Activated CD8-positive, alpha-beta memory T cell treated with anti-CD3 and anti-CD28 coated beads, Interleukin-2, amount 50 U/mL, for 1 hour (primary cell): Measurements from ENCODE around the gene GNPAT.

Experiments used
- DNase-seq: peaks from one replicate; pipeline ENCODE4 v3.0.0-alpha.2; 2020; ENCODE audit errors: extremely low read depth

Gene GNPAT

DNA sequence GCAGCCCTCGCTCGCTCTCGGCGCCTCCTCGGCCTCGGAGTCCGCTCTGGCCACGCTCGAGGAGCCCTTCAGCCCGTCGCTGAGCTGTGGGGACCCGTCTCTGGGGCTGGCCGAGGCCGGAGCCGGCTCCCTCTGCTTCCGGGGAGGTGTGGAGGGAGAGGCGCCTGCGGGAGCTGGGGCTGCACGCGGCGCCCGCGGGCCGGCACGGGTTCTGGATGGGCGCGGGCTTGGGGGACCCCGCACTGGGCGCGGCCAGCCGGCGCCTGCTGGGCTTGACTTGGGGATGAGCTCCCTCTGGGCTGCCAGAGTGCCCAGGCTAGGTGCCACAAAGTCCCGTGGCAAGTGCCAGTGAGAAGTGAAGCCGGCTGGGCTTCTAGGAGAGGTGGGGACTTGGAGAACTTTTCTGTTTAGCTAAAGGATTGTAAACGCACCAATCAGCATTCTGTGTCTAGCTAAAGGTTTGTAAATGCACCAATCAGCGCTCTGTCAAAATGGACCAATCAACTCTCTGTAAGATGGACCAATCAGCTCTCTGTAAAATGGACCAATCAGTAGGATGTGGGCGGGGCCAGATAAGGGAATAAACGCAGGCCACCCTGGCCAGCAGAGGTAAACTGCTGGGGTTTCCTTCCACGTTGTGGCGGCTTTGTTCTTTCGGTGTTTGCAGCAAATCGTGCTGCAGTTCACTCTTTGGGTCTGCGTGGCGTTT, 76.4 kb downstream of the GNPAT start:
- DNase-seq, result no peak

GRCh38 chr1:231318015-231318355, 77.0 kb downstream of the GNPAT start:
- DNase-seq, result no peak

DNA sequence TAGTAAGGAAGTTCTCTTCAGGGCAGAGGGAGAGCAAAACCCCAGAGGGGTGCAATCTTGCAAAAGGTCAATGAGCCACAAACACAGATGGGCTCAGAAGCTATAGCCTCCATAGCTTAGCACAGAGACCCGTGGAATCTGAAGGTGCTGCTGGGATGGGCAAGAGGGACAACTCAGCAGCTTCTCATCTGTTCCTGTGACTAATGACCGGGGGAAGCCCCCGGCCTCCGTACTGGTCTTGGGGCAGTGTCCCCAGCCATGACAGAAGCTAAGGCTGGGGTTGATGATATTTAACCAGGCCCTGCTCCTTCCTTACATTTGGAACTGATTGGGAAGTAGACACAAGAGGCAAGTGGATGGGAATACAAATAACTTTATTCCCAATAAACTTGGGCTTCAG, 77.6 kb downstream of the GNPAT start:
- no peak for DNase-seq

- DNase-seq, result no peak
Observed at GRCh38 chr1:231319080-231319479, 78.1 kb downstream of the GNPAT start.

GRCh38 chr1:231322880-231323530, 82.0 kb downstream of the GNPAT start:
- DNase-seq, result no peak

DNA sequence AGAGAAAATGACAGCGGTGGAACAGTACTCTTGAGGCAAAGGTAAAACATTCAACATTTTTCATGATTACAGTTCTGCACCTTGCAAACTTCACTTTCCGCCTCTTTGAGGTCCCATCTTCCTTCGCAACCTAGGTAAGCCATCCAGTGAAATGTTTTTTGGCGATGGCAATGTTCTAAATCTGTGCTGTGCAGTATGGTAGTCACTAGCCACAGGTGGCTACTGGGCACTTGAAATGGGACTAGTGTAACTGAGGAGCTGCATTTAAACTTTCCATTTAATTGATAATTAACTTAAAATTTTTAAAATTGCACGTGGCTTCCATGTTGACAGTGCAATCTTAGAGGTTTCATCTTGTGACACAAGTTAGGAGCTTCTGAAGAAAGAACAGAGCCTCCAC, 83.6 kb downstream of the GNPAT start:
- no peak for DNase-seq

DNA sequence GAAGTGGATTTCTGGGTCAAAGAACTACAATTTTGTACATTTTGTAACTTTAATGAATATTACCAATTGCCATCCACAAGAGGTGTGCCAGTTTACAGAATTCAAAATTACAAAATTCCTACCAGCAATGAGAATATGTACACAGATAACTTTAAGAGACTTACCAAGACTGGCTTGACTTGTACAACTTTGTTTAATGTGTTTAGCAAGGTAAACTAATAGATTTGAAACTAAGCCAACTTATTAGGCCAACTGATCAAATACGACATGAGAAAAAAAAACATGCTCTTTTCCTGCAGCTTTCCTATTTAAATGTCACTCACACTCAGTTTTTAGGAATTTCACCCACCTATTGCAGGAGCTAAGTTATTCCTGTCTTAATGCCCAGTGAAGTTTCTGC, 85.2 kb downstream of the GNPAT start:
- DNase-seq, result no peak
